ENCODE measurements around the gene GRIK4.

Gene GRIK4

GRCh38 chr11:120527111-120527761 is 15.7 kb downstream of the GRIK4 start:
- TF ChIP-seq TAF1 (IDR thresholded peaks at IDR 0.05; ENCODE audit: borderline replicate concordance, insufficient read depth, low read length), result no peak
- TF ChIP-seq SIN3A (IDR thresholded peaks at IDR 0.05; ENCODE audit: borderline replicate concordance, insufficient read depth, low read length), result no peak
- TF ChIP-seq POLR2AphosphoS5 (IDR thresholded peaks at IDR 0.05; ENCODE audit: low read depth, low read length), result no peak
- no peak for TF ChIP-seq FOXP2 (optimal IDR thresholded peaks at IDR 0.05; ENCODE audit: borderline replicate concordance, extremely low read depth, extremely low read length, insufficient read depth)
- no peak for TF ChIP-seq REST (IDR thresholded peaks at IDR 0.05; ENCODE audit: insufficient read depth in 1 of 2, low read depth in 2 of 2, low read length in 2 of 2)

- TF ChIP-seq POLR2AphosphoS5 (IDR thresholded peaks at IDR 0.05; ENCODE audit: low read depth, low read length), result no peak
- TF ChIP-seq FOXP2 (optimal IDR thresholded peaks at IDR 0.05; ENCODE audit: borderline replicate concordance, extremely low read depth, extremely low read length, insufficient read depth), result no peak
- no peak for TF ChIP-seq REST (IDR thresholded peaks at IDR 0.05; ENCODE audit: insufficient read depth in 1 of 2, low read depth in 2 of 2, low read length in 2 of 2)
- no peak for TF ChIP-seq SIN3A (IDR thresholded peaks at IDR 0.05; ENCODE audit: borderline replicate concordance, insufficient read depth, low read length)
- no peak for TF ChIP-seq TAF1 (IDR thresholded peaks at IDR 0.05; ENCODE audit: borderline replicate concordance, insufficient read depth, low read length)
Measured at GRCh38 chr11:120528749-120529148, 17.2 kb downstream of the GRIK4 start.

DNA sequence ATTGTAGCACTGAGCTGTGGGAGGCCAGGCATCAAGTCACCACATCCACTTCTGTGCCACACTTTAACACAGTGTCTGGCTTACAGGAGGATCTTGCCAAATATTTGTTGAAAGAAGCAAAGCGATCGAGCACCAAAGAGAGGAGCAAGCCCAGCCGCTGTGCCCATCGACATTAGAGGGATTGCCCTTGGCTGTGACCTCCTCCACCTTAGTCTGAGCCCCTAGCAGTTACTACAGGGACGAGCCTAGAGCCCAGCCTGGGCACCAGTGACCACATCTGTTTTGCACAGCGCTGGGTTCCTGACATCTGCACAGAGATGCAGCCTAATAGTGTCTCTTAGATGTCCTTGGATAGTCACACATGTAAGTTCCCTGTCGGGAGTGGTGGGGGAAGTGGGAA is 17.7 kb downstream of the GRIK4 start:
- TF ChIP-seq SIN3A (IDR thresholded peaks at IDR 0.05; ENCODE audit: borderline replicate concordance, insufficient read depth, low read length) (no peak), TAF1 (IDR thresholded peaks at IDR 0.05; ENCODE audit: borderline replicate concordance, insufficient read depth, low read length) (no peak), FOXP2 (optimal IDR thresholded peaks at IDR 0.05; ENCODE audit: borderline replicate concordance, extremely low read depth, extremely low read length, insufficient read depth) (no peak), POLR2AphosphoS5 (IDR thresholded peaks at IDR 0.05; ENCODE audit: low read depth, low read length) (no peak), REST (IDR thresholded peaks at IDR 0.05; ENCODE audit: insufficient read depth in 1 of 2, low read depth in 2 of 2, low read length in 2 of 2) (no peak)

DNA sequence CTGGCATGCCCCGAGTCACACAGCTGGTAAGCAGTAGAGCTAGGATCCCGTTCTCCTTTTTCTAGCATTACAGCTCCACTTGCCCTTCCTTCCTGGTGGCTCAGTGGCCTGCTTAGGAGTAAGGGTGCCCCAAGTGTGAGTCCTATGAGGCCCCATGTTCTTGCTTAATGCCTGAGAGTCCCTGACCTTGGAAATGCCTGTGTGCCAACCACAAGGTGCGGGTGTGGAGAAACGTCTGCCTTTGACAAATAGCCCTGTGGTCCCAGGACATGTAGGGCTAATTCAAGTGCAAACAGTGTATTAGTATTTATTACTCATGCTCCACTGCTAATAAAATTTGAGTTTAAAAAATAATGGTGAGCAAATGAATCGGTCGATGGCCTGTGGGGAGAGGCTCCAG is 18.4 kb downstream of the GRIK4 start:
- no peak for TF ChIP-seq SIN3A (IDR thresholded peaks at IDR 0.05; ENCODE audit: borderline replicate concordance, insufficient read depth, low read length)
- TF ChIP-seq POLR2AphosphoS5 (IDR thresholded peaks at IDR 0.05; ENCODE audit: low read depth, low read length), result no peak
- no peak for TF ChIP-seq REST (IDR thresholded peaks at IDR 0.05; ENCODE audit: insufficient read depth in 1 of 2, low read depth in 2 of 2, low read length in 2 of 2)
- TF ChIP-seq FOXP2 (optimal IDR thresholded peaks at IDR 0.05; ENCODE audit: borderline replicate concordance, extremely low read depth, extremely low read length, insufficient read depth), result no peak
- no peak for TF ChIP-seq TAF1 (IDR thresholded peaks at IDR 0.05; ENCODE audit: borderline replicate concordance, insufficient read depth, low read length)

All from PFSK-1 (cell line).